ENCODE results near the gene LAMA3. TPM values are rescaled to one million over a fixed set of nuclear protein-coding genes. Genes with fewer than 3 reads are reported as not detected.

The LAMA3 gene
- total and polyA plus RNA-seq, 4 donors, result 0.26 to 3.9 (median 0.37) TPM

DNA sequence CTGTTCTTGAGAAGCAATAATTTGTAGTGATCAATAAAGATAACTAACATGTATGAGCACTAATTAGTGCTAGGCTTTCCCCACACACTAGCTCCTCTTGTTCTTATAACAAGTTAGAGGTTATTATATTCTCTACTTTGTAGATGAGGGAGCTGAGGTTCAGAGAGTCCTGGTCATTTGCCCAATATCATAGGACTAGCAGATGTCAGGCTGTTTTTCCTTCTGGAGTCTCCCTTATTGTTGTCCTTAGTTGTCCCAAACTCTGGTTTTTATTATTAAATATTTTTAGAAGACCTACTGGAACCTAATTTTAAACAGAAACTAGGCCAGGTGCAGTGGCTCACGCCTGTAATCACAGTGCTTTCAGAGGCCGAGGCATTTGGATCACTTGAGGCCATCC lies 308.8 kb downstream of the LAMA3 start:
- DNase-seq (ENCODE audit: low spot score), result no peak
- Histone ChIP-seq H3K4me1 (ENCODE audit: control insufficient read depth in 4 of 4, insufficient read depth in 4 of 4, low read length in 3 of 4) (peaks cover 2 to 17% (median 10%) of the 10 kb centered on the region in 4 donors), H3K27me3 (ENCODE audit: control insufficient read depth in 4 of 4, insufficient read depth in 4 of 4, low read length in 3 of 4) (no peaks in the 10 kb centered on the region), H3K36me3 (ENCODE audit: control insufficient read depth in 4 of 4, insufficient read depth in 3 of 4, low read depth in 1 of 4, low read length in 3 of 4) (no peaks in the 10 kb centered on the region), H3K27ac (ENCODE audit: low read depth in 1 of 2, low read length in 2 of 2) (no peak overlapping the region), H3K9me3 (ENCODE audit: control insufficient read depth in 4 of 4, low read length in 3 of 4) (no peaks in the 10 kb centered on the region), H3K4me3 (ENCODE audit: low read depth in 1 of 3, low read length in 3 of 3) (no peak overlapping the region), H3K9ac (ENCODE audit: low read depth in 1 of 2, low read length in 2 of 2) (no peak overlapping the region)
- TF ChIP-seq, protein P1, sequence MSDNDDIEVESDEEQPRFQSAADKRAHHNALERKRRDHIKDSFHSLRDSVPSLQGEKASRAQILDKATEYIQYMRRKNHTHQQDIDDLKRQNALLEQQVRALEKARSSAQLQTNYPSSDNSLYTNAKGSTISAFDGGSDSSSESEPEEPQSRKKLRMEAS (IDR thresholded peaks at IDR 0.05), result no peak
- TF ChIP-seq FOXA2 (IDR thresholded peaks at IDR 0.05), result no peak
- 85% methylated on average over 2 of the region's 2 CpGs for WGBS

DNA sequence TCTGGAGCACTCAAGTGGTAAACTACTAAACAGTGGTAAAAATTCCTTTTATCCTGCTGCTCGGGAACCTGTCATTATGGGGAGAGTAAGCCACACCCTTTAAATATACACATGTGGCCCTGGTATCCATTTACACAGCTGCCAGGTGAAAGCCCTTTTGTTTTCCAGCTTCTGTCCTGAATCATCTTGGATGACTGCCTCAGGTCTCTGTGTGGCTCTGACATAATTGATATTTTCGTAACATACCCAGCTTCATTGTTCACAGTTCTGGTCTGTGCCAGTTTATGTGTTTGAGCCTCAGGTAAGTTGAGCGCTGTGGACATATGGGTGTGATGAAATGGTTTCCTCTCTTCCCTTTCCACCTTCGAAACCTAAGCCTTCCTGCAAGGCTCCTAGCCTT lies 309.6 kb downstream of the LAMA3 start:
- H3K27ac ChIP-seq (ENCODE audit: low read depth in 1 of 2, low read length in 2 of 2), result no peak overlapping the region
- no peaks in the 10 kb centered on the region for H3K27me3 ChIP-seq (ENCODE audit: control insufficient read depth in 4 of 4, insufficient read depth in 4 of 4, low read length in 3 of 4)
- H3K9ac ChIP-seq (ENCODE audit: low read depth in 1 of 2, low read length in 2 of 2), result no peak overlapping the region
- H3K4me1 ChIP-seq (ENCODE audit: control insufficient read depth in 4 of 4, insufficient read depth in 4 of 4, low read length in 3 of 4), result peaks cover 2 to 17% (median 10%) of the 10 kb centered on the region in 4 donors
- H3K4me3 ChIP-seq (ENCODE audit: low read depth in 1 of 3, low read length in 3 of 3), result no peak overlapping the region
- 41% methylated on average over 4 of the region's 4 CpGs for WGBS
- no peak for DNase-seq (ENCODE audit: low spot score)
- H3K9me3 ChIP-seq (ENCODE audit: control insufficient read depth in 4 of 4, low read length in 3 of 4), result no peaks in the 10 kb centered on the region
- no peaks in the 10 kb centered on the region for H3K36me3 ChIP-seq (ENCODE audit: control insufficient read depth in 4 of 4, insufficient read depth in 3 of 4, low read depth in 1 of 4, low read length in 3 of 4)
- TF ChIP-seq RAD21 (IDR thresholded peaks at IDR 0.05) (no peak), NR2F2 (IDR thresholded peaks at IDR 0.05) (no peak), FOXA2 (IDR thresholded peaks at IDR 0.05) (no peak), TAF1 (conservative IDR thresholded peaks at IDR 0.05) (no peak), SP1 (IDR thresholded peaks at IDR 0.05) (no peak), FOXA1 (IDR thresholded peaks at IDR 0.05) (no peak), YY1 (IDR thresholded peaks at IDR 0.05) (no peak), HNF4G (IDR thresholded peaks at IDR 0.05) (no peak), CTCF (IDR thresholded peaks at IDR 0.05; ENCODE audit: low read depth, low read length, missing input control) (no peak), GABPA (IDR thresholded peaks at IDR 0.05 in 1 of 2, conservative IDR thresholded peaks at IDR 0.05 in 1 of 2) (no peak), RXRA (IDR thresholded peaks at IDR 0.05) (no peak), JUND (IDR thresholded peaks at IDR 0.05) (no peak), EGR1 (IDR thresholded peaks at IDR 0.05; ENCODE audit: low read depth in 2 of 2) (no peak)
- TF ChIP-seq, protein P2, sequence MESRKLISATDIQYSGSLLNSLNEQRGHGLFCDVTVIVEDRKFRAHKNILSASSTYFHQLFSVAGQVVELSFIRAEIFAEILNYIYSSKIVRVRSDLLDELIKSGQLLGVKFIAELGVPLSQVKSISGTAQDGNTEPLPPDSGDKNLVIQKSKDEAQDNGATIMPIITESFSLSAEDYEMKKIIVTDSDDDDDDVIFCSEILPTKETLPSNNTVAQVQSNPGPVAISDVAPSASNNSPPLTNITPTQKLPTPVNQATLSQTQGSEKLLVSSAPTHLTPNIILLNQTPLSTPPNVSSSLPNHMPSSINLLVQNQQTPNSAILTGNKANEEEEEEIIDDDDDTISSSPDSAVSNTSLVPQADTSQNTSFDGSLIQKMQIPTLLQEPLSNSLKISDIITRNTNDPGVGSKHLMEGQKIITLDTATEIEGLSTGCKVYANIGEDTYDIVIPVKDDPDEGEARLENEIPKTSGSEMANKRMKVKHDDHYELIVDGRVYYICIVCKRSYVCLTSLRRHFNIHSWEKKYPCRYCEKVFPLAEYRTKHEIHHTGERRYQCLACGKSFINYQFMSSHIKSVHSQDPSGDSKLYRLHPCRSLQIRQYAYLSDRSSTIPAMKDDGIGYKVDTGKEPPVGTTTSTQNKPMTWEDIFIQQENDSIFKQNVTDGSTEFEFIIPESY (IDR thresholded peaks at IDR 0.05), result no peak
- TF ChIP-seq, protein P3, sequence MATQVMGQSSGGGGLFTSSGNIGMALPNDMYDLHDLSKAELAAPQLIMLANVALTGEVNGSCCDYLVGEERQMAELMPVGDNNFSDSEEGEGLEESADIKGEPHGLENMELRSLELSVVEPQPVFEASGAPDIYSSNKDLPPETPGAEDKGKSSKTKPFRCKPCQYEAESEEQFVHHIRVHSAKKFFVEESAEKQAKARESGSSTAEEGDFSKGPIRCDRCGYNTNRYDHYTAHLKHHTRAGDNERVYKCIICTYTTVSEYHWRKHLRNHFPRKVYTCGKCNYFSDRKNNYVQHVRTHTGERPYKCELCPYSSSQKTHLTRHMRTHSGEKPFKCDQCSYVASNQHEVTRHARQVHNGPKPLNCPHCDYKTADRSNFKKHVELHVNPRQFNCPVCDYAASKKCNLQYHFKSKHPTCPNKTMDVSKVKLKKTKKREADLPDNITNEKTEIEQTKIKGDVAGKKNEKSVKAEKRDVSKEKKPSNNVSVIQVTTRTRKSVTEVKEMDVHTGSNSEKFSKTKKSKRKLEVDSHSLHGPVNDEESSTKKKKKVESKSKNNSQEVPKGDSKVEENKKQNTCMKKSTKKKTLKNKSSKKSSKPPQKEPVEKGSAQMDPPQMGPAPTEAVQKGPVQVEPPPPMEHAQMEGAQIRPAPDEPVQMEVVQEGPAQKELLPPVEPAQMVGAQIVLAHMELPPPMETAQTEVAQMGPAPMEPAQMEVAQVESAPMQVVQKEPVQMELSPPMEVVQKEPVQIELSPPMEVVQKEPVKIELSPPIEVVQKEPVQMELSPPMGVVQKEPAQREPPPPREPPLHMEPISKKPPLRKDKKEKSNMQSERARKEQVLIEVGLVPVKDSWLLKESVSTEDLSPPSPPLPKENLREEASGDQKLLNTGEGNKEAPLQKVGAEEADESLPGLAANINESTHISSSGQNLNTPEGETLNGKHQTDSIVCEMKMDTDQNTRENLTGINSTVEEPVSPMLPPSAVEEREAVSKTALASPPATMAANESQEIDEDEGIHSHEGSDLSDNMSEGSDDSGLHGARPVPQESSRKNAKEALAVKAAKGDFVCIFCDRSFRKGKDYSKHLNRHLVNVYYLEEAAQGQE (IDR thresholded peaks at IDR 0.05), result no peak
- TF ChIP-seq, protein P4, sequence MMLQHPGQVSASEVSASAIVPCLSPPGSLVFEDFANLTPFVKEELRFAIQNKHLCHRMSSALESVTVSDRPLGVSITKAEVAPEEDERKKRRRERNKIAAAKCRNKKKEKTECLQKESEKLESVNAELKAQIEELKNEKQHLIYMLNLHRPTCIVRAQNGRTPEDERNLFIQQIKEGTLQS (IDR thresholded peaks at IDR 0.05), result no peak
- TF ChIP-seq, protein P1 (IDR thresholded peaks at IDR 0.05), result no peak
